Measurements from ENCODE around the gene TM4SF4. TPM values are rescaled to one million over a fixed set of nuclear protein-coding genes. Genes with fewer than 3 reads are reported as not detected.

Gene TM4SF4
- total RNA-seq (2022) (1.9 and 2.7 TPM in 2 replicates), Bru-seq, nascent RNA (percentile 35 among the genes with signal in this experiment), BruChase-seq, experiment 1, labeled RNA remaining after a 2-hour chase (percentile 30 among the genes with signal in this experiment), BruChase-seq, experiment 2, labeled RNA remaining after a 6-hour chase (percentile 38 among the genes with signal in this experiment)
- long read RNA-seq, partial matches to known transcripts, result 1 of 3 reads
- long read RNA-seq, other reads (novel, unspliced or antisense), result 0 of 3 reads

GRCh38 chr3:149474250-149474817 lies at the start of gene TM4SF4:
TM4SF4 (plus strand) TSS chr3:149474697; CDS start chr3:149474878, 181 bp downstream.
- no peak for TF ChIP-seq CTCF (IDR thresholded peaks at IDR 0.05; ENCODE audit: insufficient read depth in 1 of 2, low read depth in 1 of 2, low read length in 1 of 2, severe bottlenecking in 1 of 2, unreplicated experiment in 1 of 2)
- Histone ChIP-seq H3K36me3 (ENCODE audit: control insufficient read depth, insufficient read depth, low read length) (no peaks in the 10 kb centered on the region), H3K4me1 (peaks cover 23% of the 10 kb centered on the region), H3K27me3 (replicated peaks; ENCODE audit: control insufficient read depth, insufficient read depth, low read length) (no peaks in the 10 kb centered on the region), H3K9me3 (no peaks in the 10 kb centered on the region), H3K4me3 (ENCODE audit: low read depth, low read length) (no peak within 1 kb of the TSS)
- POLR2A ChIA-PET, result no interaction called here
- intact Hi-C loops (cut with micrococcal nuclease; ENCODE audit: unreplicated experiment), result no loop called here
- no peak for DNase-seq
- peaks cover 20% of the 10 kb centered on the region for H3K4me1 Mint-ChIP-seq (ENCODE audit: low read depth, unreplicated experiment)
- BruUV-seq (replicated peaks), result no TSS peak
- no peaks in the 10 kb centered on the region for H3K36me3 Mint-ChIP-seq (ENCODE audit: insufficient read depth, unreplicated experiment)
- no peak within 1 kb of the TSS for H3K4me3 Mint-ChIP-seq (ENCODE audit: unreplicated experiment)
- CTCF ChIA-PET, result no interaction called here
- H3K9me3 Mint-ChIP-seq (ENCODE audit: unreplicated experiment), result no peaks in the 10 kb centered on the region
- peak within 1 kb of the TSS; percentile 30 for H3K27ac Mint-ChIP-seq (ENCODE audit: unreplicated experiment)
- H3K27me3 Mint-ChIP-seq (ENCODE audit: insufficient read depth, unreplicated experiment), result no peaks in the 10 kb centered on the region

- ChIA-PET CTCF (no interaction called here), POLR2A (no interaction called here)
- Histone ChIP-seq H3K36me3 (ENCODE audit: control insufficient read depth, insufficient read depth, low read length) (no peaks in the 10 kb centered on the region), H3K4me3 (ENCODE audit: low read depth, low read length) (no peak overlapping the region), H3K27me3 (replicated peaks; ENCODE audit: control insufficient read depth, insufficient read depth, low read length) (no peaks in the 10 kb centered on the region), H3K9me3 (no peaks in the 10 kb centered on the region), H3K4me1 (no peaks in the 10 kb centered on the region)
- intact Hi-C loops (cut with micrococcal nuclease; ENCODE audit: unreplicated experiment), result no loop called here
- Mint-ChIP-seq H3K9me3 (ENCODE audit: unreplicated experiment) (no peaks in the 10 kb centered on the region), H3K27ac (ENCODE audit: unreplicated experiment) (no peak overlapping the region), H3K4me1 (ENCODE audit: low read depth, unreplicated experiment) (no peaks in the 10 kb centered on the region), H3K4me3 (ENCODE audit: unreplicated experiment) (no peak overlapping the region), H3K27me3 (ENCODE audit: insufficient read depth, unreplicated experiment) (no peaks in the 10 kb centered on the region), H3K36me3 (ENCODE audit: insufficient read depth, unreplicated experiment) (no peaks in the 10 kb centered on the region)
- BruUV-seq (replicated peaks), result no TSS peak
- DNase-seq, result no peak
- no peak for TF ChIP-seq CTCF (IDR thresholded peaks at IDR 0.05; ENCODE audit: insufficient read depth in 1 of 2, low read depth in 1 of 2, low read length in 1 of 2, severe bottlenecking in 1 of 2, unreplicated experiment in 1 of 2)
These were observed 49.6 kb upstream of the TM4SF4 start for GRCh38 chr3:149424918-149425317.

GRCh38 chr3:149426325-149426724 lies 48.2 kb upstream of the TM4SF4 start:
- CTCF ChIA-PET, result no interaction called here

More at GRCh38 chr3:149426325-149426724, 48.2 kb upstream of the TM4SF4 start:
- no peaks in the 10 kb centered on the region for H3K4me1 Mint-ChIP-seq (ENCODE audit: low read depth, unreplicated experiment)
- Histone ChIP-seq H3K27me3 (replicated peaks; ENCODE audit: control insufficient read depth, insufficient read depth, low read length) (no peaks in the 10 kb centered on the region), H3K9me3 (no peaks in the 10 kb centered on the region), H3K4me3 (ENCODE audit: low read depth, low read length) (no peak overlapping the region), H3K4me1 (no peaks in the 10 kb centered on the region), H3K36me3 (ENCODE audit: control insufficient read depth, insufficient read depth, low read length) (no peaks in the 10 kb centered on the region)
- BruUV-seq (replicated peaks), result no TSS peak
- no peaks in the 10 kb centered on the region for H3K9me3 Mint-ChIP-seq (ENCODE audit: unreplicated experiment)
- no peak overlapping the region for H3K4me3 Mint-ChIP-seq (ENCODE audit: unreplicated experiment)
- intact Hi-C loops (cut with micrococcal nuclease; ENCODE audit: unreplicated experiment), result no loop called here
- H3K27me3 Mint-ChIP-seq (ENCODE audit: insufficient read depth, unreplicated experiment), result no peaks in the 10 kb centered on the region
- no peak for DNase-seq
- no peak overlapping the region for H3K27ac Mint-ChIP-seq (ENCODE audit: unreplicated experiment)
- POLR2A ChIA-PET, result no interaction called here
- no peaks in the 10 kb centered on the region for H3K36me3 Mint-ChIP-seq (ENCODE audit: insufficient read depth, unreplicated experiment)
- no peak for TF ChIP-seq CTCF (IDR thresholded peaks at IDR 0.05; ENCODE audit: insufficient read depth in 1 of 2, low read depth in 1 of 2, low read length in 1 of 2, severe bottlenecking in 1 of 2, unreplicated experiment in 1 of 2)

Data from Caco-2 (cell line).